Measurements from ENCODE around the gene ZNF594.
"Not testable (repeated sequence)": the region's sequence is repeated elsewhere in the genome, so short reads cannot be mapped to it uniquely, and the experiment has no call there.

Gene ZNF594

GRCh38 chr17:5137511-5138197 is 54.0 kb downstream of the ZNF594 start:
- not testable (repeated sequence) for DNase-seq (ENCODE audit: low read depth in 1 of 2, low spot score in 1 of 2)

GRCh38 chr17:5136580-5137412 is 54.9 kb downstream of the ZNF594 start:
- DNase-seq (ENCODE audit: low read depth in 1 of 2, low spot score in 1 of 2): not testable (repeated sequence)

GRCh38 chr17:5135726-5136579 is 55.7 kb downstream of the ZNF594 start:
- DNase-seq (ENCODE audit: low read depth in 1 of 2, low spot score in 1 of 2): no peak

- DNase-seq (ENCODE audit: low read depth in 1 of 2, low spot score in 1 of 2): not testable (repeated sequence)
Measured at GRCh38 chr17:5135131-5135712, 56.4 kb downstream of the ZNF594 start.

GRCh38 chr17:5134571-5134970 is 57.1 kb downstream of the ZNF594 start:
- not testable (repeated sequence) for DNase-seq (ENCODE audit: low read depth in 1 of 2, low spot score in 1 of 2)

- not testable (repeated sequence) for DNase-seq (ENCODE audit: low read depth in 1 of 2, low spot score in 1 of 2)
Measured at GRCh38 chr17:5133961-5134360, 57.7 kb downstream of the ZNF594 start.

- DNase-seq (ENCODE audit: low read depth in 1 of 2, low spot score in 1 of 2): no peak
Measured at GRCh38 chr17:5133311-5133710, 58.4 kb downstream of the ZNF594 start.

GRCh38 chr17:5132503-5133225 is 59.0 kb downstream of the ZNF594 start:
- DNase-seq (ENCODE audit: low read depth in 1 of 2, low spot score in 1 of 2): not testable (repeated sequence)

- DNase-seq (ENCODE audit: low read depth in 1 of 2, low spot score in 1 of 2): not testable (repeated sequence)
Measured at GRCh38 chr17:5131799-5132502, 59.7 kb downstream of the ZNF594 start.

- no peak for DNase-seq (ENCODE audit: low read depth in 1 of 2, low spot score in 1 of 2)
Measured at GRCh38 chr17:5131146-5131715, 60.4 kb downstream of the ZNF594 start.

GRCh38 chr17:5130687-5131086 is 61.0 kb downstream of the ZNF594 start:
- not testable (repeated sequence) for DNase-seq (ENCODE audit: low read depth in 1 of 2, low spot score in 1 of 2)

GRCh38 chr17:5130261-5130660 is 61.4 kb downstream of the ZNF594 start:
- DNase-seq (ENCODE audit: low read depth in 1 of 2, low spot score in 1 of 2): not testable (repeated sequence)

GRCh38 chr17:5129770-5130169 is 61.9 kb downstream of the ZNF594 start:
- not testable (repeated sequence) for DNase-seq (ENCODE audit: low read depth in 1 of 2, low spot score in 1 of 2)

Data from activated T-helper 1 cell treated with anti-CD3 and anti-CD28 coated beads, Interleukin-2, amount 50 U/mL, for 16 hours (primary cell).